RWPE1 (cell line): ENCODE results near the gene FAM222A.

Source experiments
- CTCF ChIA-PET: fragments of 350-600 bp; sonication (Branson Sonifier 250); formaldehyde crosslinking; extraction: SDS; loops from one replicate; lab custom pipeline; 2021; lab: Yijun Ruan, JAX
- POLR2A ChIA-PET: fragments of 400-600 bp; formaldehyde crosslinking; extraction: SDS; loops from one replicate; lab custom pipeline; 2020; ENCODE audit warnings: antibody characterized with exemption; ENCODE audit not compliant: low non-redundant PET; lab: Yijun Ruan, JAX
- DNase-seq: peaks from one replicate; pipeline ENCODE4 v3.0.0; 2012; ENCODE audit warnings: low spot score
- H3K27ac ChIP-seq: fragments of 450-650 bp; 2 replicates; pipeline ENCODE4 v1.5.1; 2017
- CTCF ChIP-seq: fragments of 450-650 bp; conservative IDR thresholded peaks from 2 replicates; pipeline ENCODE4 v1.5.1; 2017; ENCODE audit warnings: low read depth, mild to moderate bottlenecking

FAM222A gene

DNA sequence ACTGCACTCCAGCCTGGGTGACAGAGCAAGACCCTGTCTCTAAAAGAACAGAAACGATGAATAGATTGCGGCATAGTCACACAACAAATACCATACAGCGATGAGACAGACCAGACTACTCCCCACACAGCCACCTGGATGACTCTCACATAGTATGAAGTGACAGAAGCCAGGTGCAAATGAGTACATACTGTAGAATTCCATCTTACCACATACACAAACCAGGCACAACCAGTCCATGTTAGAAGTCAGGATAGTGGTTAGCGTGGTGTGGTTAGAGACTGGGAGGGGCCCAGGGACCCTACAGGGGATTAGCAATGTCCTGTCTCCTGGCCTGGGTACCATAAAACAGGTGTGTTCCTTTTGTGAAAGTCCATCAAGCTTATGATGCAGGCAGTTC, 53.8 kb downstream of the FAM222A start:
- H3K27ac ChIP-seq = no peak overlapping the region
- CTCF ChIA-PET = no interaction called here
- DNase-seq = no peak
- POLR2A ChIA-PET = no interaction called here
- TF ChIP-seq CTCF = no peak

DNA sequence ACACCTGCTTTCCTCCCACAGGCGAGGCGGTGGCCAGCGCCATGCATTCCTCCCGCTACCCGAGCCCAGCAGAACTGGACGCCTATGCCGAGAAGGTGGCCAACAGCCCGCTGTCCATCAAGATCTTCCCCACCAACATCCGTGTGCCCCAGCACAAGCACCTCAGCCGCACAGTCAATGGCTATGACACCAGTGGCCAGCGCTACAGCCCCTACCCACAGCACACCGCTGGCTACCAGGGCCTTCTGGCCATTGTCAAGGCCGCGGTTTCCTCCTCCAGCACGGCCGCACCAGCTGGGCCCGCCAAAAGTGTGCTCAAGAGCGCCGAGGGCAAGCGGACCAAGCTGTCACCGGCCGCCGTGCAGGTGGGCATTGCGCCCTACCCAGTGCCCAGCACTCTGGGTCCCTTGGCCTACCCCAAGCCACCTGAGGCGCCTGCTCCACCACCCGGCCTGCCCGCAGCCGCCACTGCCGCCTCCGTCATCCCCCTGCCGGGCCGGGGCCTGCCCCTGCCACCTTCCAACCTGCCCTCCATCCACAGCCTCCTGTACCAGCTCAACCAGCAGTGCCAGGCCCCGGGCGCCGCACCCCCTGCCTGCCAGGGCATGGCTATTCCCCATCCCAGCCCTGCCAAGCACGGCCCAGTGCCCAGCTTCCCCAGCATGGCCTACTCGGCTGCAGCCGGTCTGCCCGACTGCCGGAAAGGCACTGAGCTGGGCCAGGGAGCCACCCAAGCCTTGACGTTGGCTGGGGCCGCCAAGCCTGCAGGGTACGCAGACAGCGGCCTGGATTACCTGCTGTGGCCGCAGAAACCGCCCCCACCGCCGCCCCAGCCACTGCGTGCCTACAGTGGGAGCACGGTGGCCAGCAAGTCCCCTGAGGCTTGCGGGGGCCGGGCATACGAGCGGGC, 54.6 kb downstream of the FAM222A start:
- POLR2A ChIA-PET = no interaction called here
- CTCF ChIA-PET = interaction anchor here (0.6 kb wide), 1 partner anchor 336 kb away, joined by 7 read pairs; no protein-coding TSS in a partner anchor
- TF ChIP-seq CTCF = no peak
- H3K27ac ChIP-seq = no peak overlapping the region
- no peak for DNase-seq

DNA sequence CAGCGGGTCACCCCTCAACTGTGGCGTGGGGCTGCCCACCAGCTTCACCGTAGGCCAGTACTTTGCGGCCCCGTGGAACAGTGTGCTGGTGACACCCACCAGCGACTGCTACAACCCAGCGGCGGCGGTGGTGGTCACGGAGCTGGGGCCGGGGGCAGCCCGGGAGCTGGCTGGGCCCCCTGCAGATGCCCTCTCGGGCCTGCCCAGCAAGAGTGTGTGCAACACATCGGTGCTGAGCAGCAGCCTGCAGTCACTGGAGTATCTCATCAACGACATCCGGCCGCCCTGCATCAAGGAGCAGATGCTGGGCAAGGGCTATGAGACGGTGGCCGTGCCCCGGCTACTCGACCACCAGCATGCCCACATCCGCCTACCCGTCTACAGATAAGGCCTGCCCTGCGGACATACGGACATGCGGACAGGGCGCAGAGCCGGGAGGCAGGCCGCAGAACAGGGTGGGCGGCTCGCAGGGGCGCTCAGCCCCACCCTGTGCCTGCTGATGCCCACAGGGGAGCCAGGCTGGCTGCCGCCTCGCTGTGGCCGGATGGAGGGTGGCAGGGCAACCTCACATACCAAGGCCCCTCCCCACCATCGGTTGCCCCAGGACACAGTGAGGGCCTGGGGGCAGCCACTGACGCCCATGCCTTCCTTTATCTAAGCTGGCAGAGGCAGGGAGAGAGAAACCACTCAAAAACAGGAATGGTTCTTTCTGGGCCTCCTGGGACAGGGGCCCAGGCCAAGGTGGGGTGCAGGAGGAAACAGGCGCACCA, 55.5 kb downstream of the FAM222A start:
- CTCF ChIA-PET = interaction anchor here (0.6 kb wide), 2 partner anchors 170 to 337 kb away, joined by 5 to 7 read pairs; no protein-coding TSS in a partner anchor

GRCh38 chr12:109770104-109770860, 56.7 kb downstream of the FAM222A start:
- TF ChIP-seq CTCF = no peak
- CTCF ChIA-PET = interaction anchor here (0.6 kb wide), 1 partner anchor 53 kb away, joined by 3 read pairs; no protein-coding TSS in a partner anchor
- POLR2A ChIA-PET = no interaction called here
- DNase-seq = no peak
- no peak overlapping the region for H3K27ac ChIP-seq

More for the DNA sequence above, 55.5 kb downstream of the FAM222A start:
- no peak for DNase-seq
- no peak overlapping the region for H3K27ac ChIP-seq
- POLR2A ChIA-PET = no interaction called here
- TF ChIP-seq CTCF = no peak

- DNase-seq = no peak
- no peak overlapping the region for H3K27ac ChIP-seq
- no peak for TF ChIP-seq CTCF
- CTCF ChIA-PET = no interaction called here
- POLR2A ChIA-PET = no interaction called here
Observed at GRCh38 chr12:109770861-109771670, 57.4 kb downstream of the FAM222A start.
